ENCODE measurements around the gene GUCD1. TPM values are rescaled to one million over a fixed set of nuclear protein-coding genes. Genes with fewer than 3 reads are reported as not detected.
"Not testable (repeated sequence)": the region's sequence is repeated elsewhere in the genome, so short reads cannot be mapped to it uniquely, and the experiment has no call there.

The GUCD1 gene
- total RNA-seq (2014; rRNA removed; shearing (Covaris generic)) (92.4 and 125 TPM in 2 replicates), polyA plus RNA-seq (2016; fragmentation: Nextera tagmentation; extraction: Ambion mirVana) (37.2 and 43.0 TPM in 2 replicates)

GRCh38 chr22:24554313-24555164 lies at the start of gene GUCD1:
GUCD1 (minus strand) TSS chr22:24555138; CDS start chr22:24554991, 147 bp downstream.
- Histone ChIP-seq H3K36me3 (ENCODE audit: low read depth) (peaks cover 9% of the 10 kb centered on the region), H3K27ac (peak within 1 kb of the TSS; percentile 85), H3K9ac (peak within 1 kb of the TSS; percentile 97), H3K4me1 (ENCODE audit: insufficient read depth) (peaks cover 18% of the 10 kb centered on the region), H3K79me2 (ENCODE audit: insufficient read depth) (peaks cover 91% of the 10 kb centered on the region), H3K9me3 (ENCODE audit: low read depth) (no peaks in the 10 kb centered on the region), H3K4me2 (ENCODE audit: unreplicated experiment) (peak within 1 kb of the TSS; percentile 96), H3K9me2 (ENCODE audit: insufficient read depth) (no peaks in the 10 kb centered on the region), H3K27me3 (replicated peaks; ENCODE audit: insufficient read depth) (no peaks in the 10 kb centered on the region), H3K4me3 (peak within 1 kb of the TSS; percentile 96), H4K20me1 (ENCODE audit: insufficient read depth) (no peaks in the 10 kb centered on the region; the same call in 1 of the 2 replicates), H3F3A (ENCODE audit: insufficient read depth) (0 out of 2 replicates have a peak, but pooled peaks cover 4% of the 10 kb centered on the region), H2AFZ (peak within 1 kb of the TSS; percentile 95)
- DNase-seq: peak; percentile 63
- TF ChIP-seq EZH2phosphoT487 (IDR thresholded peaks at IDR 0.05; ENCODE audit: insufficient read depth, low read depth): no peak
- TF ChIP-seq EZH2 (IDR thresholded peaks at IDR 0.05; ENCODE audit: insufficient read depth, poor library complexity, severe bottlenecking): no peak
- in situ Hi-C loops (cut with MboI): no loop called here
- WGBS, 2 experiments (ENCODE audit: low coverage in 1 of 2, low lambda C conversion rate in 2 of 2, missing lambda C conversion rate in 2 of 2): 0 to 1% methylated on average over 28 to 60 of the region's 64 CpGs

- H3F3A ChIP-seq (ENCODE audit: insufficient read depth); in situ Hi-C loops (cut with MboI); H2AFZ ChIP-seq; H3K79me2 ChIP-seq (ENCODE audit: insufficient read depth); H3K9ac ChIP-seq; H3K27me3 ChIP-seq (replicated peaks; ENCODE audit: insufficient read depth); H3K4me3 ChIP-seq; H3K36me3 ChIP-seq (ENCODE audit: low read depth); H3K9me3 ChIP-seq (ENCODE audit: low read depth); H4K20me1 ChIP-seq (ENCODE audit: insufficient read depth); H3K4me1 ChIP-seq (ENCODE audit: insufficient read depth); H3K27ac ChIP-seq; H3K9me2 ChIP-seq (ENCODE audit: insufficient read depth): not testable (repeated sequence)
- H3K4me2 ChIP-seq (ENCODE audit: unreplicated experiment): peak overlapping the region; percentile 31
- peak; percentile 35 for DNase-seq
- WGBS, 2 experiments (ENCODE audit: low coverage in 1 of 2, low lambda C conversion rate in 2 of 2, missing lambda C conversion rate in 2 of 2): 12 to 15% methylated on average over 18 of the region's 18 CpGs
Observed at GRCh38 chr22:24603770-24604629, 49.1 kb upstream of the GUCD1 start.

GRCh38 chr22:24602847-24603769 lies 48.2 kb upstream of the GUCD1 start, which contains the start of gene GGT1:
GGT1 (plus strand) TSS chr22:24603193; CDS start chr22:24611082, 7,889 bp downstream.
- H3K27ac ChIP-seq; H3K9me2 ChIP-seq (ENCODE audit: insufficient read depth); H3K4me1 ChIP-seq (ENCODE audit: insufficient read depth); H3K36me3 ChIP-seq (ENCODE audit: low read depth); H3K27me3 ChIP-seq (replicated peaks; ENCODE audit: insufficient read depth); H3K79me2 ChIP-seq (ENCODE audit: insufficient read depth); in situ Hi-C loops (cut with MboI); H3K9ac ChIP-seq; H3F3A ChIP-seq (ENCODE audit: insufficient read depth); H2AFZ ChIP-seq; DNase-seq; H3K4me3 ChIP-seq; H3K9me3 ChIP-seq (ENCODE audit: low read depth); H4K20me1 ChIP-seq (ENCODE audit: insufficient read depth): not testable (repeated sequence)
- 54 to 58% methylated on average over 20 to 22 of the region's 22 CpGs for WGBS, 2 experiments (ENCODE audit: low coverage in 1 of 2, low lambda C conversion rate in 2 of 2, missing lambda C conversion rate in 2 of 2)
- H3K4me2 ChIP-seq (ENCODE audit: unreplicated experiment): peak within 1 kb of the TSS; percentile 31

- H3K4me3 ChIP-seq: not testable (repeated sequence)
Observed at GRCh38 chr22:24602105-24602749, 47.3 kb upstream of the GUCD1 start.

More at GRCh38 chr22:24602105-24602749, 47.3 kb upstream of the GUCD1 start:
- H3F3A ChIP-seq (ENCODE audit: insufficient read depth); H3K27me3 ChIP-seq (replicated peaks; ENCODE audit: insufficient read depth); H3K9me3 ChIP-seq (ENCODE audit: low read depth); H3K9ac ChIP-seq; H3K4me1 ChIP-seq (ENCODE audit: insufficient read depth); H3K36me3 ChIP-seq (ENCODE audit: low read depth); H4K20me1 ChIP-seq (ENCODE audit: insufficient read depth); H2AFZ ChIP-seq; H3K9me2 ChIP-seq (ENCODE audit: insufficient read depth); in situ Hi-C loops (cut with MboI); H3K27ac ChIP-seq; DNase-seq; H3K79me2 ChIP-seq (ENCODE audit: insufficient read depth); H3K4me2 ChIP-seq (ENCODE audit: unreplicated experiment): not testable (repeated sequence)
- 95 to 96% methylated on average over 11 of the region's 11 CpGs for WGBS, 2 experiments (ENCODE audit: low coverage in 1 of 2, low lambda C conversion rate in 2 of 2, missing lambda C conversion rate in 2 of 2)

Measured in GM23248 (cell line).